ENCODE data around the gene FANCG.
A peak's percentile ranks its signal among the peaks of the same experiment; 100 is the strongest.

FANCG gene

GRCh38 chr9:35089434-35089833 is 9.7 kb upstream of the FANCG start:
- no peaks in the 10 kb centered on the region for H3K9me3 ChIP-seq
- no peaks in the 10 kb centered on the region for H3K4me1 ChIP-seq
- no peak overlapping the region for H3K4me3 ChIP-seq
- DNase-seq (ENCODE audit: low spot score in 2 of 2), result no peak
- peaks cover 56% of the 10 kb centered on the region for H3K36me3 ChIP-seq (replicated peaks)
- in situ Hi-C loops (cut with MboI; ENCODE audit: low sequenced_read_pairs), result no loop called here
- no peaks in the 10 kb centered on the region for H3K27me3 ChIP-seq (ENCODE audit: low read depth)

- Histone ChIP-seq H3K27me3 (ENCODE audit: low read depth) (no peaks in the 10 kb centered on the region), H3K4me1 (no peaks in the 10 kb centered on the region), H3K4me3 (no peak overlapping the region), H3K36me3 (replicated peaks) (peaks cover 19% of the 10 kb centered on the region), H3K9me3 (no peaks in the 10 kb centered on the region)
- in situ Hi-C loops (cut with MboI; ENCODE audit: low sequenced_read_pairs), result no loop called here
- no peak for DNase-seq (ENCODE audit: low spot score in 2 of 2)
Measured at GRCh38 chr9:35085078-35085477, 5.3 kb upstream of the FANCG start.

- peak in 1 of 2 experiments; percentile 25 for DNase-seq (ENCODE audit: low spot score in 2 of 2)
- Histone ChIP-seq H3K36me3 (replicated peaks) (peaks cover 32% of the 10 kb centered on the region), H3K9me3 (no peaks in the 10 kb centered on the region), H3K4me1 (peaks cover 6% of the 10 kb centered on the region), H3K4me3 (peak overlapping the region; percentile 77), H3K27me3 (ENCODE audit: low read depth) (no peaks in the 10 kb centered on the region)
- in situ Hi-C loops (cut with MboI; ENCODE audit: low sequenced_read_pairs), result no loop called here
Measured at GRCh38 chr9:35079041-35079425, 709 bp downstream of the FANCG start.

GRCh38 chr9:35078066-35078465 is 1.7 kb downstream of the FANCG start:
- H3K4me1 ChIP-seq, result peaks cover 9% of the 10 kb centered on the region
- no peaks in the 10 kb centered on the region for H3K9me3 ChIP-seq
- peaks cover 42% of the 10 kb centered on the region for H3K36me3 ChIP-seq (replicated peaks)
- no peak for DNase-seq (ENCODE audit: low spot score in 2 of 2)
- H3K4me3 ChIP-seq, result peak overlapping the region; percentile 77
- in situ Hi-C loops (cut with MboI; ENCODE audit: low sequenced_read_pairs), result no loop called here
- H3K27me3 ChIP-seq (ENCODE audit: low read depth), result no peaks in the 10 kb centered on the region

- in situ Hi-C loops (cut with MboI; ENCODE audit: low sequenced_read_pairs), result no loop called here
- Histone ChIP-seq H3K36me3 (replicated peaks) (peaks cover 46% of the 10 kb centered on the region), H3K4me3 (no peak overlapping the region), H3K27me3 (ENCODE audit: low read depth) (no peaks in the 10 kb centered on the region), H3K9me3 (no peaks in the 10 kb centered on the region), H3K4me1 (peaks cover 11% of the 10 kb centered on the region)
- no peak for DNase-seq (ENCODE audit: low spot score in 2 of 2)
Measured at GRCh38 chr9:35076848-35077247, 2.9 kb downstream of the FANCG start.

GRCh38 chr9:35075358-35075757 is 4.4 kb downstream of the FANCG start:
- H3K9me3 ChIP-seq, result no peaks in the 10 kb centered on the region
- no peaks in the 10 kb centered on the region for H3K27me3 ChIP-seq (ENCODE audit: low read depth)
- DNase-seq (ENCODE audit: low spot score in 2 of 2), result no peak
- in situ Hi-C loops (cut with MboI; ENCODE audit: low sequenced_read_pairs), result no loop called here
- H3K36me3 ChIP-seq (replicated peaks), result peaks cover 51% of the 10 kb centered on the region
- H3K4me3 ChIP-seq, result no peak overlapping the region
- H3K4me1 ChIP-seq, result peaks cover 16% of the 10 kb centered on the region

- Histone ChIP-seq H3K36me3 (replicated peaks) (peaks cover 55% of the 10 kb centered on the region), H3K4me1 (peaks cover 20% of the 10 kb centered on the region), H3K27me3 (ENCODE audit: low read depth) (no peaks in the 10 kb centered on the region), H3K9me3 (no peaks in the 10 kb centered on the region), H3K4me3 (no peak overlapping the region)
- in situ Hi-C loops (cut with MboI; ENCODE audit: low sequenced_read_pairs), result no loop called here
- DNase-seq (ENCODE audit: low spot score in 2 of 2), result no peak
Measured at GRCh38 chr9:35074791-35075190, 5.0 kb downstream of the FANCG start.

- DNase-seq (ENCODE audit: low spot score in 2 of 2), result no peak
- Histone ChIP-seq H3K4me1 (peaks cover 20% of the 10 kb centered on the region), H3K9me3 (no peaks in the 10 kb centered on the region), H3K4me3 (no peak overlapping the region), H3K27me3 (ENCODE audit: low read depth) (no peaks in the 10 kb centered on the region), H3K36me3 (replicated peaks) (peaks cover 55% of the 10 kb centered on the region)
- in situ Hi-C loops (cut with MboI; ENCODE audit: low sequenced_read_pairs), result no loop called here
Measured at GRCh38 chr9:35074141-35074540, 5.6 kb downstream of the FANCG start.

GRCh38 chr9:35073279-35073612 is 6.5 kb downstream of the FANCG start:
- H3K4me1 ChIP-seq, result peaks cover 14% of the 10 kb centered on the region
- 0 out of 2 replicates have a peak overlapping the region, but pooled peaks have one; percentile 7 for H3K4me3 ChIP-seq
- peaks cover 60% of the 10 kb centered on the region for H3K36me3 ChIP-seq (replicated peaks)
- in situ Hi-C loops (cut with MboI; ENCODE audit: low sequenced_read_pairs), result no loop called here
- H3K9me3 ChIP-seq, result no peaks in the 10 kb centered on the region
- H3K27me3 ChIP-seq (ENCODE audit: low read depth), result no peaks in the 10 kb centered on the region
- DNase-seq (ENCODE audit: low spot score in 2 of 2), result no peak

- peaks cover 66% of the 10 kb centered on the region for H3K36me3 ChIP-seq (replicated peaks)
- peak within 1 kb of the TSS; percentile 81 for H3K4me3 ChIP-seq
Measured at GRCh38 chr9:35072461-35073278, 7.1 kb downstream of the FANCG start, which contains the start of gene VCP. Gene VCP, minus strand, starts transcription at chr9:35072625. Its CDS starts 272 bp downstream, at chr9:35072353.

GRCh38 chr9:35071814-35072460 is 7.8 kb downstream of the FANCG start:
- in situ Hi-C loops (cut with MboI; ENCODE audit: low sequenced_read_pairs), result no loop called here
- Histone ChIP-seq H3K4me3 (peak overlapping the region; percentile 81), H3K27me3 (ENCODE audit: low read depth) (no peaks in the 10 kb centered on the region), H3K9me3 (no peaks in the 10 kb centered on the region), H3K36me3 (replicated peaks) (peaks cover 68% of the 10 kb centered on the region), H3K4me1 (peaks cover 13% of the 10 kb centered on the region)
- peak; percentile 67 to 83 for DNase-seq (ENCODE audit: low spot score in 2 of 2)

More at GRCh38 chr9:35072461-35073278, 7.1 kb downstream of the FANCG start, which contains the start of gene VCP:
- DNase-seq (ENCODE audit: low spot score in 2 of 2), result peak; percentile 98
- H3K27me3 ChIP-seq (ENCODE audit: low read depth), result no peaks in the 10 kb centered on the region
- H3K4me1 ChIP-seq, result peaks cover 13% of the 10 kb centered on the region
- in situ Hi-C loops (cut with MboI; ENCODE audit: low sequenced_read_pairs), result no loop called here
- H3K9me3 ChIP-seq, result no peaks in the 10 kb centered on the region

GRCh38 chr9:35070823-35071813 is 8.6 kb downstream of the FANCG start:
- peaks cover 68% of the 10 kb centered on the region for H3K36me3 ChIP-seq (replicated peaks)
- in situ Hi-C loops (cut with MboI; ENCODE audit: low sequenced_read_pairs), result no loop called here
- H3K4me3 ChIP-seq, result peak overlapping the region; percentile 81
- H3K27me3 ChIP-seq (ENCODE audit: low read depth), result no peaks in the 10 kb centered on the region
- H3K9me3 ChIP-seq, result no peaks in the 10 kb centered on the region
- DNase-seq (ENCODE audit: low spot score in 2 of 2), result no peak
- peaks cover 13% of the 10 kb centered on the region for H3K4me1 ChIP-seq

GRCh38 chr9:35069020-35069419 is 10.7 kb downstream of the FANCG start:
- in situ Hi-C loops (cut with MboI; ENCODE audit: low sequenced_read_pairs), result no loop called here
- Histone ChIP-seq H3K9me3 (no peaks in the 10 kb centered on the region), H3K36me3 (replicated peaks) (peaks cover 70% of the 10 kb centered on the region), H3K27me3 (ENCODE audit: low read depth) (no peaks in the 10 kb centered on the region), H3K4me1 (peaks cover 13% of the 10 kb centered on the region), H3K4me3 (no peak overlapping the region)
- no peak for DNase-seq (ENCODE audit: low spot score in 2 of 2)

Data from HAP-1 (cell line).